GM11168 (cell line): ENCODE measurements around the gene TRAPPC2L.

Source experiments
- in situ Hi-C: fragments of 300-500 bp; cut with MboI; formaldehyde crosslinking; loops from one replicate; pipeline ENCODE4 v1.12.0; 2022; ENCODE audit warnings: low sequenced_read_pairs; ENCODE audit not compliant: unreplicated experiment

Gene TRAPPC2L, protein sequence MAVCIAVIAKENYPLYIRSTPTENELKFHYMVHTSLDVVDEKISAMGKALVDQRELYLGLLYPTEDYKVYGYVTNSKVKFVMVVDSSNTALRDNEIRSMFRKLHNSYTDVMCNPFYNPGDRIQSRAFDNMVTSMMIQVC

DNA sequence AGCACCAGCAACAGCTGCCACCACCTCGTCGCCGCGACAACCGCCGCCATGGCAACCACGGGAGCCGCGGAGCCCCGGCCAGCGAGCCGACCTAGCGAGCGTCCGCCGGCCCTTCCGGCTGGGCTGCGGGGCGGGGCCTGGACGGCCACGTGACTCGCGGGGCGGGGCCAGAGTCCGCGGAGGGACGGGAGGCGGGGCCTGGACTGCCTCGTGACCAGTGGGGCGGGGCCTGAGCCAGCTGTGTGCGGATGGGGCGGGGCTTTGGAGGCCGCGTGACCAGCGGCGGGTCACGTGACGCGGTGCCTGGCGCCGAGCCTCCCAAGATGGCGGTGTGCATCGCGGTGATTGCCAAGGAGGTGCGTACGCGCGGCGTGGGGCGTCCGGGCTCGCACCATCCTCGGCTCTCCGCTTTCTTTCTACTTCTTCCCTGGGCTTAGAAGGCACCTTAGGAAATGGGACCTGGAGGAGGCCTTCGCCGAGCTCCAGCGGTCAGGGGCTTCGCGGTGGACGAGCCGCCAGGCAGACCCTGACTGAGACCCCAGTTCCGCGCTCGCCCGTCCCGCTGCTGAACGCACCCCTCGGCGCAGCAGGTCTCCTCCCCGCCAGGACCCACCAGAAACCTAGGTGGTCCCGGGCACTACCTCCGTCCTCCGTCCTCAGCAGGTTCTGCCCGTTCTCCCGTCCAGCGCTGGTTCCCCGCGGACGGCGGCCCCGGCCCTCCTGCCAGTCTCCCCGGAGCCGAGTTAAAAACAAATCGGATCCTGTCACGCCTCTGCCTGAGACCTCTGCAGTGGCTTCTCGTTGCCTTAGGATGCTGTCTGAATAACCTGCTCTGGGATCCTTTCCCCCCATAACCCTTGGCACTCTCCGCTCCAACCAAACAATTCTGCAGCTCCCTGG is at the start of gene TRAPPC2L, which contains the start of gene GALNS:
Gene TRAPPC2L, plus strand, starts transcription at position 300 of the 900 bp plus-strand sequence. Its CDS starts 24 bp downstream, at position 324.
Gene GALNS, minus strand, starts transcription at position 120 of the 900 bp plus-strand sequence. Its CDS starts 70 bp downstream, at position 50.
- in situ Hi-C loops = no loop called here

- in situ Hi-C loops = no loop called here
Measured at GRCh38 chr16:88807142-88807625, 49.7 kb upstream of the TRAPPC2L start.

- in situ Hi-C loops = no loop called here
Measured at GRCh38 chr16:88807626-88808453, 49.1 kb upstream of the TRAPPC2L start.

GRCh38 chr16:88809068-88809675 is 47.8 kb upstream of the TRAPPC2L start:
- in situ Hi-C loops = no loop called here

- in situ Hi-C loops = no loop called here
Measured at GRCh38 chr16:88809676-88810165, 47.2 kb upstream of the TRAPPC2L start.

- in situ Hi-C loops = no loop called here
Measured at GRCh38 chr16:88810166-88810911, 46.6 kb upstream of the TRAPPC2L start.

DNA sequence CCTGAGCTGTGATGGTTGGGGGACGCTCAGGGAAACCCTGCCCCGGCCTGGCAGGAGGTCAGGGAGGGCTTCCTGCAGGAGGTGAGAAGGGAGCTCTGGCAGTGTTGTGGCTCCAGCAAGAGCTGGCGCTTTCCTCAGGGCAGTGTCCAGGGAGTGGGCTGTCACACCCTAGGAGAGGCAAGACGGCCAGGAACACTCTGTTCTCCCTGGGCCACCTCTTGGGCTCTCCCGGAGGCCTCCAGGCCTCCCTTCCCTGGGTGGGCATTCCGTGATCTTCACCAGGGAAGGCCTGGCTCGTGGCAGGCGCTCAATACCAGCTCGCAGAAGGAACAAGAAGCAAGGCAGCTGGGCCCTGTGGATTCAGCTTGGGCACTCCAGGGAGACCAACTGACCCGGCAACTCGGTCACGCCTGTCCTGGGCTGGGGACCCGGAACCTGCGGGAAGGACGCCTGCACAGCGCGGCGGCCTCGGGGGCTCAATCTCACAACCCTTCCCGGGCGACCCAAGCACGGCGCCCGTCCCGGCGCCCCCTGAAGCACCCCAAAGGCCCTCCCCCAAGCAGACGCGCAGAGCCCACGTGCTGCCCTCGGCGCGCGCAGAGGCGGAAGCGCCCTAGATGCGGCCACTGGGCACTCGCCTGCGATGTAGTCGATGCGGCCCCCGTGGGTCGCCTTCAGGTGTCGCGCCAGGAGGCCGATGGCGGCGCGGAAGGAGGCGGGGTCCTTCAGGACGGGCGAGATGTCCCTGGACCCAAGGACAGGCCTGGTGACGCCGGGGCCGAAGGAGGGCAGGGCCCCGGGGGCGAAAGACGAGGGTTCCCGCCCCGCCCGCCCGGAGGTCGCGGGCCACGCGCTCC is 45.8 kb upstream of the TRAPPC2L start:
- in situ Hi-C loops = no loop called here

DNA sequence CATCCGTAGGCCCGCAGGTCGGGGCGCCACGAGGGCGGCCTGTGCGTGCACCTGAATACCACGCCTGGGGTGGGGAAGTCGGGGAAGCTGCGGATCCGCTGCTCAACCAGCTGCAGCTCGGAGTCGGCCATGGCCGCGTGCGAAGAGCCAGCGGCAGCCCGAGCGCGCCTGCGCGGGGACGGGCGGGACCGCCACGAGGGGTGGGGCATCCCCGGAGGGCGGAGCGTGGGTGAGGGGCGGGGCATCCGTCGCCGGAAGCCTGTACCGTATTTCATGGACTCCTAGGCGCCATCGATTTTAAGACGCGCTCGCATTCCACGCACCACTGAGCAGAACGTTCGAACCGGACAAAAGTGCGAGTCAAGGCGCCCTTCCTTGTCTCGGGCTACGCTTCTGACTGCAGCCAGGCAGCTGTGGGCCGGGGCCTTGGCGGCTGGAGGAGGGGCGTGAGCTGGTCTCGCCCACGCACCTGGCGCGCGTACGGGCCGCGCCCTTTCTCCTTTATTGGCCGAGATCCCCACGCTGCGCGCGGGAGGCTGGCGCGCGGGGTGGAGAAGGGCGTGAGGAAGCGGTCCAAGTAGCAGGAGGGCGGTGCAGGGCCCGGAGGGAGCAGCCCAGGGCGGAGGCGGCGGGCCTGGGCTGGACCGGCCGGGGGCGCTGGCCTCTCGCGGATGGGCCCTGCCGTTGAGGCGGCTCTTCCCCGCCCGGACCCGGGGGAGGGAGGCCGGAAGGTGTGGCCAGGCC is 45.0 kb upstream of the TRAPPC2L start, which contains the start of gene APRT:
Gene APRT, minus strand, starts transcription at position 160 of the 744 bp plus-strand sequence. Its CDS starts 29 bp downstream, at position 131.
- in situ Hi-C loops = no loop called here

- in situ Hi-C loops = no loop called here
Measured at GRCh38 chr16:88812513-88813268, 44.2 kb upstream of the TRAPPC2L start.

GRCh38 chr16:88813269-88814143 is 43.4 kb upstream of the TRAPPC2L start:
- in situ Hi-C loops = no loop called here

DNA sequence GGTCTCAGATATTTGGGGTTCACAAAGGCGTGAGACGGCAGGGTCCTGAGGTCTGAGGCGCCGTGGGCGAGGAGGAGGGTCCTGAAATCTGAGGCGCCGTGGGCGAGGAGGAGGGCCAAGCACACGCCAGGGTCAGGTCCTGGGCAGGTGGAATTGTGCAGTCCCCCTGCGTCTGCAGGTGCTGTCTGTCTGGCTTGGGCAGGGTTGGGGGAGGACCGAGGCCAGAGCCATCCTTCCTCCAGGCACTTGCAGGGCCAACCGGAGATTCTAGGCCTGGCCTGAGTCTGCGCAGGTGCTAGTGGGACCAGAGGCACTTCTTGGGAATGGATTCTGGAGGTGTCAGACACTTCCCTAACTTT is 42.8 kb upstream of the TRAPPC2L start:
- in situ Hi-C loops = no loop called here

GRCh38 chr16:88815227-88815626 is 41.7 kb upstream of the TRAPPC2L start:
- in situ Hi-C loops = no loop called here

GRCh38 chr16:88815901-88816589 is 40.9 kb upstream of the TRAPPC2L start:
- in situ Hi-C loops = no loop called here

DNA sequence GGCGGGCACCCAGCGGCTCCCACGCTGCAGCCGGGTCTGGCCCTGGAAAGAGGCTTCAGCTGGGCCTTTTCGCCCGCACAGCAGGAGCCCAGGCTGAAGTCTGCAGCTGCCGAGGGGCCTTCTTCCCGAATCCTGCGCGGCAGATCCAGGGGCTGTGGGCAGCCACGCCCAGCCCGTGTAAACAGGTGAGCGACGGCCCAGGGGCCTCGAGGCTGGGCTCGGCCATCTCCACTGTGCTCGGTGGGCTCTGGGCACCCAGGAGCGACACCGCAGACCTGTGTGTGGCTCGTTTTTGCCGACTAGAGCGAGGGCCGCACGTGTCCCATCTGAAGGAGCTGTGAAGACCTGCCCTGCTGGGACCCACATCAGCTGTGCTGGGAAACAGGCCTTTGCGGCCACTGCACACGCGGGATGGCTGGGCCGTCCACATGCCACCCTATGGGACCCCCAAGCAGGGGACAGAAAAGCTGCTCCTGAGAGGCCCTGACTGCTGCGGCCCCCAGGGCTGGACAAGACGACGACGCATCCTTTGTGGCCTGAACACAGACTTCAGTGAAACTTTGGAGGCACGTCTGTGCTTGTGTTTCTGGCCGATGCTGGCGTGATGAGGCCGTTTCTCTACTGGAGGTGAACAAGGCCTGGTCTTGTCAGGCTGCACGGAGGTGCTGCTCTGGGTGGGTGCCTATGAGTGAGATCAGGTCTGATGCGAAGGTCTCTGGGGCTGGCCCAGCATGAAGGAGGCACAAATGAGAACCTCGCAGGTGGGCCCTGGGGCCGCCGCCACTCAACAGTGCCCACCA is 40.0 kb upstream of the TRAPPC2L start:
- in situ Hi-C loops = no loop called here
